Effector memory CD4-positive, alpha-beta T cell (primary cell): ENCODE data around the gene BAZ2B.
"Not testable (repeated sequence)": the region's sequence is repeated elsewhere in the genome, so short reads cannot be mapped to it uniquely, and the experiment has no call there.

ENCODE experiments used
- DNase-seq, 3 donors: peaks; one replicate each; pipeline ENCODE4 v3.0.0-alpha.2; 2020
- H3K27ac ChIP-seq: 2 replicates; pipeline ENCODE4 v1.7.0; 2013; ENCODE audit warnings: mild to moderate bottlenecking, low read length, moderate library complexity; ENCODE audit not compliant: insufficient read depth, poor library complexity, severe bottlenecking
- H3K27me3 ChIP-seq: replicated peaks from 2 replicates; pipeline ENCODE4 v1.7.0; 2013; ENCODE audit warnings: mild to moderate bottlenecking, low read length; ENCODE audit not compliant: insufficient read depth, control insufficient read depth, poor library complexity, severe bottlenecking
- H3K36me3 ChIP-seq: 2 replicates; pipeline ENCODE4 v1.7.0; 2013; ENCODE audit warnings: mild to moderate bottlenecking, low read length, moderate library complexity; ENCODE audit not compliant: control insufficient read depth, insufficient read depth
- H3K4me1 ChIP-seq: 2 replicates; pipeline ENCODE4 v1.7.0; 2013; ENCODE audit warnings: low read length, mild to moderate bottlenecking; ENCODE audit not compliant: control insufficient read depth, insufficient read depth, poor library complexity, severe bottlenecking
- H3K4me3 ChIP-seq: 2 replicates; pipeline ENCODE4 v1.7.0; 2013; ENCODE audit warnings: low read length, low read depth, mild to moderate bottlenecking; ENCODE audit not compliant: insufficient read depth, poor library complexity, severe bottlenecking
- H3K9me3 ChIP-seq: 2 replicates; pipeline ENCODE4 v1.7.0; 2013; ENCODE audit warnings: mild to moderate bottlenecking, low read length, moderate library complexity; ENCODE audit not compliant: control insufficient read depth

The BAZ2B gene

GRCh38 chr2:159409116-159409800, 207.1 kb downstream of the BAZ2B start:
- no peak for DNase-seq
- Histone ChIP-seq H3K4me3 (no peak overlapping the region), H3K36me3 (no peaks in the 10 kb centered on the region), H3K27ac (no peak overlapping the region), H3K27me3 (no peaks in the 10 kb centered on the region), H3K9me3 (no peaks in the 10 kb centered on the region), H3K4me1 (no peaks in the 10 kb centered on the region)

DNA sequence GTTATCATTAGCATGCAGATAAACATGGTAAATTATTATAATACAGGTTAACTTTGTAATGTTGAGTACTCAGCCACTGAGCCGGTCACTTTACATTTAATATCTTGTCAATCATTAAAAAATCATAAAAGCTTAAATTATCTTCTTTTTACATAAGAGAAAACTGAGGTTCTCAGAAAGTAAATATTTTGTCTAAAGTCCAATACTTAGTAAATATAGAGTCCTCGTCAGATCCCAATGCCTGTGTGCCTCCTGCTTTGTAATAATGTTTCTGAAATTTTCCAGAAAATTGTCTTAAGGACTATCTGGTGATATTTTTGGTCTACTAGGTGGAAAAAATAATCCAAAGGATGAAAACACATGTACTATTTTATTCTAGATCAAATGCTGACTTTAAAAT, 213.6 kb downstream of the BAZ2B start:
- Histone ChIP-seq H3K27ac (no peak overlapping the region), H3K36me3 (no peaks in the 10 kb centered on the region), H3K4me3 (no peak overlapping the region), H3K9me3 (no peaks in the 10 kb centered on the region), H3K4me1 (no peaks in the 10 kb centered on the region), H3K27me3 (no peaks in the 10 kb centered on the region)
- no peak for DNase-seq

DNA sequence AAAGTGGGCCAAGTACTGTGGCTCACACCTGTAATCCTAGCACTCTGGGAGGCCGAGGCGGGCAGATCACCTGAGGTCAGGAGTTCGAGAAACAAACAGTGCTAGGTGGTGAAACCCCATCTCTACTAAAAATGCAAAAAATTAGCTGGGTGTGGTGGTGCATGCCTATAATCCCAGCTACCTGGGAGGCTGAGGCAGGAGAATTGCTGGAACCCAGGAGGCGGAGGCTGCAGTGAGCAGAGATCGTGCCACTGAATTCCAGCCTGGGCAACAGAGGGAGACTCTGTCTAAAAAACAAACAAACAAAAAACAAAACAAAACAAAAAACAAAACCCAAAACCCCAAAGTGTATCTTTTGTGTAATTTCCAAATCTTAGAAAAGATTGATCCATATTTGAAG, 214.2 kb downstream of the BAZ2B start:
- not testable (repeated sequence) for DNase-seq, H3K9me3 ChIP-seq

DNA sequence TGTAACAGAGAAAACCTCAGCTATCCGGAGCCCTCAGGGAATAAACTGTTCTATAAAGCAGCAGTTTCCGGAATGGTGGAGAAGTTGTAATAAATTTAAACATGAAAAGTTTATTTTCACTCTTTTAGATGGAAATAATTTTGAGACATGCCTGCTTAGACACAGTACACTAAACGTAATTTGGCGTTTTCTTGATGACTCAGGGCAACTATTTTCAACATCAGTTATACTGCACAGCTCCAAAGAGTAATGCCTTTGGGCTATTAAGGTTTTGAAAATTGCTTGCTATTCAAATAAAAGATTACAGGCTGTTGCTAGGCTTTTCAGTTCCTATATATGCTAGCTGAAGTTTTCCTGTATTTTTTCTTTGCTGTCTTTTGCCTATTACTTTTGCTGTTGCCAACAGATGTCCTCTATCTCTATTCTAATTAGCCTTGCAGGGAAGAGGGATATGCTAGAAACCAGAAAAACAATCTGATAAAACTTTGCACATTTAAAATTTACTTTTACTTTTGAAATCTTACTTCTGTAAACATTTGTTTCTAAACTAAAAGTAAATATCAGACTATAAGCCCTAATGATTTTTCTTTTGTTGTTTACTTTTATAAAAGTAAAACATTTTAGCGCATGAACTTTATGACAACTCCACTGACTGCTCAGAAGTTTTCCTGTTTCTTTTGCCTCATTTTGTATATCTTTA, 216.5 kb downstream of the BAZ2B start:
- H3K36me3 ChIP-seq: no peaks in the 10 kb centered on the region
- no peak overlapping the region for H3K27ac ChIP-seq

More for the DNA sequence above, 214.2 kb downstream of the BAZ2B start:
- H3K27ac ChIP-seq, H3K4me3 ChIP-seq, H3K4me1 ChIP-seq, H3K36me3 ChIP-seq, H3K27me3 ChIP-seq: not testable (repeated sequence)

GRCh38 chr2:159396799-159397198, 219.5 kb downstream of the BAZ2B start:
- Histone ChIP-seq H3K36me3 (no peaks in the 10 kb centered on the region), H3K4me1 (no peaks in the 10 kb centered on the region), H3K27ac (no peak overlapping the region), H3K4me3 (no peak overlapping the region), H3K9me3 (no peaks in the 10 kb centered on the region), H3K27me3 (no peaks in the 10 kb centered on the region)
- DNase-seq: no peak

More for the DNA sequence above, 216.5 kb downstream of the BAZ2B start:
- Histone ChIP-seq H3K9me3 (no peaks in the 10 kb centered on the region), H3K4me1 (no peaks in the 10 kb centered on the region), H3K4me3 (no peak overlapping the region), H3K27me3 (no peaks in the 10 kb centered on the region)
- DNase-seq: no peak

- no peak overlapping the region for H3K27ac ChIP-seq
- no peaks in the 10 kb centered on the region for H3K4me1 ChIP-seq
- H3K36me3 ChIP-seq: peaks cover 11% of the 10 kb centered on the region
- no peak overlapping the region for H3K4me3 ChIP-seq
- H3K9me3 ChIP-seq: no peaks in the 10 kb centered on the region
- H3K27me3 ChIP-seq: no peaks in the 10 kb centered on the region
- no peak for DNase-seq
Observed at GRCh38 chr2:159382447-159383028, 233.8 kb downstream of the BAZ2B start.

DNA sequence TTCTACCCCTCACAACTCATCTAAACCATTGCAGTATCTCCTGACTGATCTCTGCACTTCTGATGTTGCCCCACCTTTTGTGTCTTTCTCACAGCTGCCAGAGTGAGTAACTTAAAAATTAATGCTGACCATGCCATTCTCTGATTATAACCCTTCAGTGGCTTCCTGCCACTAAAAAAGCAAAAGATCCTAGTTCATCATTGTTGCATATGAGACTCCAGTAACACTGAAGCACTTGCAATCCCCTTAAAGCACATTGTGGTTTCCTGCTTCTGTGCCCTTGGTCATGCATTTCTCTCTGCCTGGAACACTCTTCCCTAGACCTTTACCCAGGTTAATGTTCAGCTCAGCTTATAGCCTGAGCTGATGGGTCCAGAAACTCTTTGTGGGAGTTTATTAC, 234.8 kb downstream of the BAZ2B start:
- no peak for DNase-seq
- Histone ChIP-seq H3K27me3 (no peaks in the 10 kb centered on the region), H3K36me3 (peaks cover 11% of the 10 kb centered on the region), H3K4me1 (no peaks in the 10 kb centered on the region), H3K27ac (no peak overlapping the region), H3K4me3 (no peak overlapping the region), H3K9me3 (no peaks in the 10 kb centered on the region)

GRCh38 chr2:159380685-159381239, 235.6 kb downstream of the BAZ2B start:
- no peak for DNase-seq
- Histone ChIP-seq H3K27me3 (no peaks in the 10 kb centered on the region), H3K36me3 (peaks cover 4% of the 10 kb centered on the region), H3K4me1 (no peaks in the 10 kb centered on the region), H3K27ac (no peak overlapping the region), H3K9me3 (no peaks in the 10 kb centered on the region), H3K4me3 (no peak overlapping the region)

- Histone ChIP-seq H3K4me3 (no peak overlapping the region), H3K4me1 (no peaks in the 10 kb centered on the region), H3K27ac (no peak overlapping the region), H3K9me3 (no peaks in the 10 kb centered on the region), H3K27me3 (no peaks in the 10 kb centered on the region), H3K36me3 (no peaks in the 10 kb centered on the region)
- DNase-seq: no peak
Observed at GRCh38 chr2:159379181-159379580, 237.2 kb downstream of the BAZ2B start.

GRCh38 chr2:159375241-159375640, 241.1 kb downstream of the BAZ2B start:
- Histone ChIP-seq H3K4me3 (no peak overlapping the region), H3K9me3 (no peaks in the 10 kb centered on the region), H3K27ac (no peak overlapping the region), H3K36me3 (peaks cover 12% of the 10 kb centered on the region), H3K4me1 (no peaks in the 10 kb centered on the region), H3K27me3 (no peaks in the 10 kb centered on the region)
- DNase-seq: no peak
